IMR-90 (cell line): ENCODE data around the gene ANKIB1. TPM values are rescaled to one million over a fixed set of nuclear protein-coding genes. Genes with fewer than 3 reads are reported as not detected.

ENCODE experiments used
- ATAC-seq: fragments of 200-7000 bp; cut with Tn5 transposase; 2 replicates; pipeline ENCODE4 v1.9.1; 2020; ENCODE audit warnings: low read depth, mild to moderate bottlenecking, moderate library complexity
- BruUV-seq: library from RNA; stranded (reverse); fragments of 400-500 nt; replicated peaks from 2 replicates; lab custom pipeline; 2021; lab: Mats Ljungman, UMichigan
- CTCF ChIA-PET: fragments of 300-600 bp; formaldehyde crosslinking; extraction: SDS; loops from one replicate; lab custom pipeline; 2021; ENCODE audit warnings: antibody characterized with exemption; lab: Yijun Ruan, JAX
- POLR2A ChIA-PET: fragments of 300-600 bp; sonication (Branson Sonifier 250); formaldehyde crosslinking; loops from one replicate; lab custom pipeline; 2022; ENCODE audit warnings: antibody characterized with exemption; ENCODE audit not compliant: unreplicated experiment; lab: Charles Lee
- DNase-seq: peaks from one replicate; pipeline ENCODE4 v3.0.0; 2013
- H2AFZ ChIP-seq: replicated peaks from 2 replicates; pipeline ENCODE3; 2013; ENCODE audit warnings: low read length, mild to moderate bottlenecking; ENCODE audit not compliant: poor library complexity
- H2AK5ac ChIP-seq: 2 replicates; pipeline ENCODE4 v1.6.1; 2013; ENCODE audit warnings: low read depth, low read length, inconsistent platforms
- H2AK9ac ChIP-seq: replicated peaks from 2 replicates; pipeline ENCODE3; 2013; ENCODE audit warnings: mild to moderate bottlenecking, low read depth, low read length, moderate library complexity; ENCODE audit not compliant: poor library complexity
- H2BK120ac ChIP-seq: 2 replicates; pipeline ENCODE4 v1.6.1; 2013; ENCODE audit warnings: low read depth, low read length, inconsistent platforms
- H2BK15ac ChIP-seq: 3 replicates; pipeline ENCODE4 v1.6.1; 2013; ENCODE audit warnings: low read depth, low read length, inconsistent platforms
- H2BK20ac ChIP-seq: 2 replicates; pipeline ENCODE4 v1.6.1; 2013; ENCODE audit warnings: low read depth, mild to moderate bottlenecking, inconsistent platforms, low read length, moderate library complexity
- H2BK5ac ChIP-seq: 2 replicates; pipeline ENCODE4 v1.6.1; 2013; ENCODE audit warnings: mild to moderate bottlenecking, low read depth, low read length, inconsistent platforms; ENCODE audit not compliant: poor library complexity, severe bottlenecking
- H3K14ac ChIP-seq: replicated peaks from 2 replicates; pipeline ENCODE4 v1.6.1; 2013; ENCODE audit warnings: low read depth, low read length, inconsistent platforms
- H3K18ac ChIP-seq: 2 replicates; pipeline ENCODE4 v1.6.1; 2013; ENCODE audit warnings: low read depth, low read length, control low read depth
- H3K23ac ChIP-seq: 2 replicates; pipeline ENCODE4 v1.6.1; 2013; ENCODE audit warnings: low read depth, low read length, inconsistent platforms
- H3K27ac ChIP-seq: 2 replicates; pipeline ENCODE4 v1.5.1; 2013; ENCODE audit warnings: mild to moderate bottlenecking, control low read depth, low read length; ENCODE audit not compliant: insufficient read depth
- H3K27me3 ChIP-seq: 2 replicates; pipeline ENCODE4 v1.6.1; 2013; ENCODE audit warnings: low read length; ENCODE audit not compliant: control insufficient read depth, insufficient read depth
- H3K36me3 ChIP-seq: 2 replicates; pipeline ENCODE4 v1.6.1; 2013; ENCODE audit warnings: low read length, mixed read lengths; ENCODE audit not compliant: control insufficient read depth, insufficient read depth
- H3K4ac ChIP-seq: 2 replicates; pipeline ENCODE4 v1.6.1; 2013; ENCODE audit warnings: low read depth, low read length, inconsistent platforms
- H3K4me1 ChIP-seq: 2 replicates; pipeline ENCODE4 v1.6.1; 2013; ENCODE audit warnings: low read length, mixed read lengths; ENCODE audit not compliant: control insufficient read depth, insufficient read depth
- H3K4me2 ChIP-seq: 2 replicates; pipeline ENCODE4 v1.6.1; 2013; ENCODE audit warnings: low read depth, mild to moderate bottlenecking, control low read depth, low read length, moderate library complexity
- H3K4me3 ChIP-seq: 2 replicates; pipeline ENCODE4 v1.5.1; 2013; ENCODE audit warnings: low read depth, mild to moderate bottlenecking, control low read depth, low read length, moderate library complexity; ENCODE audit not compliant: insufficient read depth
- H3K56ac ChIP-seq: 2 replicates; pipeline ENCODE4 v1.6.1; 2013; ENCODE audit warnings: low read length, inconsistent platforms; ENCODE audit not compliant: insufficient read depth; ENCODE audit errors: extremely low read depth
- H3K79me1 ChIP-seq, 2 experiments: 2 replicates each; pipeline ENCODE4 v1.6.1; 2013; ENCODE audit warnings: low read length in 2 of 2, inconsistent platforms in 1 of 2, low read depth in 1 of 2
- H3K9ac ChIP-seq: 2 replicates; pipeline ENCODE4 v1.6.1; 2013; ENCODE audit warnings: low read depth, low read length, control low read depth
- H3K9me1 ChIP-seq: 2 replicates; pipeline ENCODE4 v1.6.1; 2013; ENCODE audit warnings: low read length, inconsistent platforms; ENCODE audit not compliant: insufficient read depth
- H3K9me3 ChIP-seq: 2 replicates; pipeline ENCODE4 v1.6.1; 2013; ENCODE audit warnings: low read length; ENCODE audit not compliant: control insufficient read depth, insufficient read depth
- H4K20me1 ChIP-seq: 2 replicates; pipeline ENCODE4 v1.6.1; 2013; ENCODE audit warnings: low read length, inconsistent platforms; ENCODE audit not compliant: insufficient read depth
- H4K5ac ChIP-seq: 2 replicates; pipeline ENCODE4 v1.6.1; 2013; ENCODE audit warnings: mild to moderate bottlenecking, low read depth, low read length, control low read depth
- H4K8ac ChIP-seq, 2 experiments: 2 replicates each; pipeline ENCODE4 v1.6.1; 2013; ENCODE audit warnings: low read depth in 2 of 2, low read length in 2 of 2, control low read depth in 1 of 2, inconsistent platforms in 1 of 2
- H4K91ac ChIP-seq: 2 replicates; pipeline ENCODE4 v1.6.1; 2013; ENCODE audit warnings: low read depth, low read length, inconsistent platforms; ENCODE audit not compliant: insufficient read depth
- BHLHE40 ChIP-seq: fragments of 150-350 bp; IDR thresholded peaks from 2 replicates; pipeline ENCODE4 v1.6.1; 2016; ENCODE audit warnings: mild to moderate bottlenecking, low read depth, low read length
- CEBPB ChIP-seq: IDR thresholded peaks from 2 replicates; pipeline ENCODE4 v1.6.1; 2012; ENCODE audit warnings: low read depth, low read length, improper control_type of control experiment
- CHD1 ChIP-seq: IDR thresholded peaks from 2 replicates; pipeline ENCODE4 v1.6.1; 2012; ENCODE audit warnings: low read depth, low read length, improper control_type of control experiment
- FOS ChIP-seq: fragments of 150-350 bp; IDR thresholded peaks from 2 replicates; pipeline ENCODE4 v1.6.1; 2016; ENCODE audit warnings: low read depth, low read length
- MAFK ChIP-seq: IDR thresholded peaks from 2 replicates; pipeline ENCODE4 v1.6.1; 2012; ENCODE audit warnings: low read depth, low read length, improper control_type of control experiment
- MAZ ChIP-seq: IDR thresholded peaks from 2 replicates; pipeline ENCODE4 v1.6.1; 2012; ENCODE audit warnings: low read depth, mild to moderate bottlenecking, low read length, improper control_type of control experiment, moderate library complexity, borderline replicate concordance
- MXI1 ChIP-seq: IDR thresholded peaks from 2 replicates; pipeline ENCODE4 v1.6.1; 2012; ENCODE audit warnings: low read depth, mild to moderate bottlenecking, low read length, moderate library complexity, borderline replicate concordance
- NFE2L2 ChIP-seq: fragments of 150-350 bp; IDR thresholded peaks from 2 replicates; pipeline ENCODE4 v1.6.1; 2016; ENCODE audit warnings: low read depth, mild to moderate bottlenecking, low read length
- POLR2A ChIP-seq: IDR thresholded peaks from 2 replicates; pipeline ENCODE4 v1.6.1; 2012; ENCODE audit warnings: mild to moderate bottlenecking, low read depth, low read length
- RAD21 ChIP-seq: IDR thresholded peaks from 2 replicates; pipeline ENCODE4 v1.6.1; 2012; ENCODE audit warnings: low read length, improper control_type of control experiment
- RCOR1 ChIP-seq: IDR thresholded peaks from 2 replicates; pipeline ENCODE4 v1.6.1; 2012; ENCODE audit warnings: mild to moderate bottlenecking, low read length, improper control_type of control experiment; ENCODE audit not compliant: insufficient replicate concordance
- RFX5 ChIP-seq: IDR thresholded peaks from 2 replicates; pipeline ENCODE4 v1.8.0; 2012; ENCODE audit warnings: low read depth, mild to moderate bottlenecking, low read length, moderate library complexity
- SMC3 ChIP-seq: fragments of 150-350 bp; IDR thresholded peaks from 2 replicates; pipeline ENCODE4 v1.6.1; 2016; ENCODE audit warnings: low read depth, mild to moderate bottlenecking, antibody characterized with exemption, low read length, moderate library complexity
- WGBS, 2 experiments: methylation state at CpG; one replicate each; pipeline versions ENCODE4 v1.1.5 to v1.1.7; 2013; ENCODE audit warnings: missing lambda C conversion rate in 2 of 2; ENCODE audit not compliant: insufficient read length in 1 of 2; ENCODE audit errors: extremely low coverage in 2 of 2; 5-methylcytosine and 5-hydroxymethylcytosine counted together
- dilution Hi-C: fragments of 300-500 bp; cut with HindIII; formaldehyde crosslinking; loops from one replicate; pipeline ENCODE4 v1.14.3; 2018; ENCODE audit warnings: low sequenced_read_pairs; ENCODE audit not compliant: unreplicated experiment
- in situ Hi-C: fragments of 300-500 bp; cut with MboI; formaldehyde crosslinking; loops from 3 replicates; pipeline ENCODE4 v1.14.3; 2019; ENCODE audit warnings: low sequenced_read_pairs, inconsistent platforms, mixed read lengths
- intact Hi-C: fragments of 100-400 bp; cut with micrococcal nuclease; formaldehyde crosslinking; loops from 2 replicates; pipeline ENCODE4 v1.10.0; 2022
- polyA plus RNA-seq, 3 experiments: library from polyadenylated mRNA; depleted of rRNA; stranded (reverse); fragments of >200 nt; gene quantifications; 2 replicates each; pipeline ENCODE4 v1.2.3, GENCODE V29; 2012; ENCODE audit warnings: low replicate concordance in 1 of 3
- total RNA-seq: library from RNA; depleted of rRNA; stranded (reverse); fragments of >200 nt; gene quantifications from 2 replicates; pipeline ENCODE4 v1.2.3, GENCODE V29; 2012
- TF ChIP-seq, protein P1 (sequence below): fragments of 150-350 bp; IDR thresholded peaks from 2 replicates; pipeline ENCODE4 v1.6.1; 2016; ENCODE audit warnings: low read depth, mild to moderate bottlenecking, low read length, moderate library complexity, borderline replicate concordance
- TF ChIP-seq, protein P2 (sequence below): conservative IDR thresholded peaks from 2 replicates; pipeline ENCODE4 v1.5.1; 2012; ENCODE audit warnings: mild to moderate bottlenecking, low read depth, low read length, improper control_type of control experiment
- TF ChIP-seq, protein P3 (sequence below): fragments of 150-350 bp; IDR thresholded peaks from 2 replicates; pipeline ENCODE4 v1.6.1; 2017; ENCODE audit warnings: mild to moderate bottlenecking, antibody characterized with exemption, low read length, low read depth

The ANKIB1 gene
- total and polyA plus RNA-seq, 2 of the 4 experiments (the other 2 are of a cell fraction), result 18.7 to 33.9 TPM

DNA sequence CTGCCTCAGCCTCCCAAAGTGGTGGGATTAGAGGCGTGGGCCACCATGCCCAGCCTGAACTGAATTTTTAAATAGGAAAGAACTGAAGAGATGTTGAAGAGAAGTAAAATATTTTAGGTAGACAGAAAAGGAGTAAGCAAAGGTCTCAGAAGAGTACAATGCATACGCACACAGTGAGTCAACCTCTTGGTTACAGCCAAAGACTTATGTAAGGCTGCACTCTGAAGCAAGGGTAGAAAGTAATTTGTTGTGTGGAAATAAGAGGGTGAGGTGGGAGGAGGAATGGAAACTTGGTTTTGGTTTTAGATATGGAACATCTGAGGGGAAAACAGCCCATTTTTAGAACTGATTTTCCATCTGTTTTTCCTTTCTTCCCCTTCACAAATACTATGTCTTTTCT is 17.7 kb upstream of the ANKIB1 start:
- Histone ChIP-seq H3K18ac (no peak overlapping the region), H4K20me1 (no peaks in the 10 kb centered on the region), H3K27ac (no peak overlapping the region), H3K9me3 (no peaks in the 10 kb centered on the region), H4K8ac (no peak overlapping the region), H3K27me3 (no peaks in the 10 kb centered on the region), H3K9me1 (no peaks in the 10 kb centered on the region), H3K4ac (no peak overlapping the region), H3K23ac (no peak overlapping the region), H4K5ac (no peak overlapping the region), H3K56ac (no peak overlapping the region), H2BK120ac (no peak overlapping the region), H4K91ac (no peak overlapping the region), H2AFZ (no peak overlapping the region), H2BK5ac (no peak overlapping the region), H3K9ac (no peak overlapping the region), H3K36me3 (peaks cover 16% of the 10 kb centered on the region), H2AK9ac (no peak overlapping the region), H3K14ac (no peak overlapping the region), H2AK5ac (no peak overlapping the region), H3K79me1 (peaks cover 0 to 2% of the 10 kb centered on the region in 2 experiments; a peak in 1 of 4 replicates), H2BK20ac (no peak overlapping the region), H3K4me1 (no peaks in the 10 kb centered on the region), H3K4me2 (no peak overlapping the region), H3K4me3 (no peak overlapping the region), H2BK15ac (no peak overlapping the region)
- BruUV-seq, result no TSS peak
- in situ Hi-C loops (no loop called here), intact Hi-C loops (loop anchor here (5.0 kb wide), 1 partner anchor 219 kb away; the partner anchor contains the start of gene GATAD1), dilution Hi-C loops (no loop called here)
- TF ChIP-seq CEBPB, result no peak
- no peak for TF ChIP-seq NFE2L2
- no peak for TF ChIP-seq RAD21
- no peak for TF ChIP-seq CHD1
- no peak for TF ChIP-seq RFX5
- TF ChIP-seq BHLHE40, result no peak
- no peak for TF ChIP-seq SMC3
- TF ChIP-seq, protein P1, sequence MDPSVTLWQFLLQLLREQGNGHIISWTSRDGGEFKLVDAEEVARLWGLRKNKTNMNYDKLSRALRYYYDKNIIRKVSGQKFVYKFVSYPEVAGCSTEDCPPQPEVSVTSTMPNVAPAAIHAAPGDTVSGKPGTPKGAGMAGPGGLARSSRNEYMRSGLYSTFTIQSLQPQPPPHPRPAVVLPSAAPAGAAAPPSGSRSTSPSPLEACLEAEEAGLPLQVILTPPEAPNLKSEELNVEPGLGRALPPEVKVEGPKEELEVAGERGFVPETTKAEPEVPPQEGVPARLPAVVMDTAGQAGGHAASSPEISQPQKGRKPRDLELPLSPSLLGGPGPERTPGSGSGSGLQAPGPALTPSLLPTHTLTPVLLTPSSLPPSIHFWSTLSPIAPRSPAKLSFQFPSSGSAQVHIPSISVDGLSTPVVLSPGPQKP, result no peak
- TF ChIP-seq MXI1, result no peak
- no peak for TF ChIP-seq RCOR1
- TF ChIP-seq, protein P2, sequence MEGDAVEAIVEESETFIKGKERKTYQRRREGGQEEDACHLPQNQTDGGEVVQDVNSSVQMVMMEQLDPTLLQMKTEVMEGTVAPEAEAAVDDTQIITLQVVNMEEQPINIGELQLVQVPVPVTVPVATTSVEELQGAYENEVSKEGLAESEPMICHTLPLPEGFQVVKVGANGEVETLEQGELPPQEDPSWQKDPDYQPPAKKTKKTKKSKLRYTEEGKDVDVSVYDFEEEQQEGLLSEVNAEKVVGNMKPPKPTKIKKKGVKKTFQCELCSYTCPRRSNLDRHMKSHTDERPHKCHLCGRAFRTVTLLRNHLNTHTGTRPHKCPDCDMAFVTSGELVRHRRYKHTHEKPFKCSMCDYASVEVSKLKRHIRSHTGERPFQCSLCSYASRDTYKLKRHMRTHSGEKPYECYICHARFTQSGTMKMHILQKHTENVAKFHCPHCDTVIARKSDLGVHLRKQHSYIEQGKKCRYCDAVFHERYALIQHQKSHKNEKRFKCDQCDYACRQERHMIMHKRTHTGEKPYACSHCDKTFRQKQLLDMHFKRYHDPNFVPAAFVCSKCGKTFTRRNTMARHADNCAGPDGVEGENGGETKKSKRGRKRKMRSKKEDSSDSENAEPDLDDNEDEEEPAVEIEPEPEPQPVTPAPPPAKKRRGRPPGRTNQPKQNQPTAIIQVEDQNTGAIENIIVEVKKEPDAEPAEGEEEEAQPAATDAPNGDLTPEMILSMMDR, result no peak
- TF ChIP-seq POLR2A, result no peak
- TF ChIP-seq, protein P3, sequence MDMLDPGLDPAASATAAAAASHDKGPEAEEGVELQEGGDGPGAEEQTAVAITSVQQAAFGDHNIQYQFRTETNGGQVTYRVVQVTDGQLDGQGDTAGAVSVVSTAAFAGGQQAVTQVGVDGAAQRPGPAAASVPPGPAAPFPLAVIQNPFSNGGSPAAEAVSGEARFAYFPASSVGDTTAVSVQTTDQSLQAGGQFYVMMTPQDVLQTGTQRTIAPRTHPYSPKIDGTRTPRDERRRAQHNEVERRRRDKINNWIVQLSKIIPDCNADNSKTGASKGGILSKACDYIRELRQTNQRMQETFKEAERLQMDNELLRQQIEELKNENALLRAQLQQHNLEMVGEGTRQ, result no peak
- TF ChIP-seq MAFK, result no peak
- no peak for TF ChIP-seq MAZ
- no peak for TF ChIP-seq FOS
- ATAC-seq (no peak), DNase-seq (peak; percentile 15)
- POLR2A ChIA-PET, result no interaction called here
- CTCF ChIA-PET, result no interaction called here
- 100% methylated on average over 1 of the region's 2 CpGs; no CpG with 5 or more reads in 1 of the 2 experiments for WGBS, 2 experiments
